ENCODE results near the gene ARHGEF25. TPM values are rescaled to one million over a fixed set of nuclear protein-coding genes. Genes with fewer than 3 reads are reported as not detected.
A peak's percentile ranks its signal among the peaks of the same experiment; 100 is the strongest.

Gene ARHGEF25
- total RNA-seq (0.15 TPM in 1 of 2 replicates, not detected in the other), polyA plus RNA-seq (0.12 TPM in 2 replicates), polyA minus RNA-seq (not detected in 2 replicates)
- 0.84 TPM for total RNA-seq (2013)

GRCh38 chr12:57611108-57611826 lies at the start of gene ARHGEF25:
ARHGEF25 (plus strand) TSS chr12:57611435; CDS start chr12:57611895, 460 bp downstream.
- Mint-ChIP-seq H3K4me3 (peak within 1 kb of the TSS; percentile 81), H3K27ac (no peak within 1 kb of the TSS), H3K9me3 (ENCODE audit: insufficient read depth) (no peaks in the 10 kb centered on the region), H3K4me1 (peaks cover 53% of the 10 kb centered on the region), H3K27me3 (peaks cover 45% of the 10 kb centered on the region)
- CTCF ChIA-PET = interaction anchor here (0.9 to 12.6 kb wide), 2 partner anchors 11 to 28 kb away, joined by 3 to 97 read pairs; no protein-coding TSS in a partner anchor
- Histone ChIP-seq H3K36me3 (replicated peaks in 1 of 2; ENCODE audit: control extremely low read depth in 1 of 2, control insufficient read depth in 1 of 2, extremely low read depth in 1 of 2, insufficient read depth in 2 of 2, low read length in 1 of 2) (no peaks in the 10 kb centered on the region), H2AFZ (ENCODE audit: insufficient read depth, low read depth, low read length, poor library complexity, severe bottlenecking) (peak within 1 kb of the TSS; percentile 73), H3K79me2 (ENCODE audit: control insufficient read depth, insufficient read depth, low read length) (no peaks in the 10 kb centered on the region), H3K4me2 (replicated peaks; ENCODE audit: low read depth, low read length, poor library complexity, severe bottlenecking) (peak within 1 kb of the TSS; percentile 97), H3K4me3 (ENCODE audit: control extremely low read depth in 1 of 5, extremely low read depth in 1 of 5, insufficient read depth in 1 of 5, low read depth in 2 of 5, low read length in 4 of 5) (peak within 1 kb of the TSS in 4 of 5 experiments; percentile 34 to 62 (median 50)), H3K27ac (ENCODE audit: low read length in 2 of 2) (no peak within 1 kb of the TSS), H3K27me3 (replicated peaks in 1 of 4; ENCODE audit: control extremely low read depth in 1 of 4, control insufficient read depth in 3 of 4, insufficient read depth in 4 of 4, low read length in 3 of 4) (peaks cover 0 to 71% (median 33%) of the 10 kb centered on the region in 4 experiments), H3K9me3 (ENCODE audit: control extremely low read depth in 1 of 3, control insufficient read depth in 2 of 3, insufficient read depth in 1 of 3, low read length in 2 of 3) (peaks cover 0 to 5% (median 0%) of the 10 kb centered on the region in 3 donors), H4K20me1 (ENCODE audit: control insufficient read depth, insufficient read depth, low read length, poor library complexity, severe bottlenecking) (peaks cover 4% of the 10 kb centered on the region), H3K4me1 (ENCODE audit: control insufficient read depth in 2 of 2, insufficient read depth in 2 of 2, low read length in 2 of 2) (peaks cover 52 to 59% of the 10 kb centered on the region in 2 donors), H3K9ac (ENCODE audit: low read length) (peak within 1 kb of the TSS; percentile 63)
- POLR2A ChIA-PET = no interaction called here
- ATAC-seq (ENCODE audit: low read depth) (peak; percentile 26), DNase-seq (no peak)
- TF ChIP-seq CTCF (IDR thresholded peaks at IDR 0.05) (no peak), EZH2 (IDR thresholded peaks at IDR 0.05; ENCODE audit: borderline replicate concordance, insufficient read depth, low read depth, low read length, poor library complexity, severe bottlenecking) (peak; percentile 74)
- intact Hi-C loops (cut with micrococcal nuclease) = no loop called here
- 1% methylated on average over 42 of the region's 55 CpGs for WGBS (ENCODE audit: insufficient coverage)

- H3K27me3 Mint-ChIP-seq = peaks cover 31% of the 10 kb centered on the region
- Histone ChIP-seq H3K27me3 (replicated peaks in 1 of 4; ENCODE audit: control extremely low read depth in 1 of 4, control insufficient read depth in 3 of 4, insufficient read depth in 4 of 4, low read length in 3 of 4) (peaks cover 0 to 15% (median 2%) of the 10 kb centered on the region in 4 experiments), H3K4me3 (ENCODE audit: control extremely low read depth in 1 of 5, extremely low read depth in 1 of 5, insufficient read depth in 1 of 5, low read depth in 2 of 5, low read length in 4 of 5) (no peak overlapping the region), H3K9ac (ENCODE audit: low read length) (no peak overlapping the region), H3K79me2 (ENCODE audit: control insufficient read depth, insufficient read depth, low read length) (no peaks in the 10 kb centered on the region), H3K36me3 (replicated peaks in 1 of 2; ENCODE audit: control extremely low read depth in 1 of 2, control insufficient read depth in 1 of 2, extremely low read depth in 1 of 2, insufficient read depth in 2 of 2, low read length in 1 of 2) (no peaks in the 10 kb centered on the region), H4K20me1 (ENCODE audit: control insufficient read depth, insufficient read depth, low read length, poor library complexity, severe bottlenecking) (no peaks in the 10 kb centered on the region), H3K9me3 (ENCODE audit: control extremely low read depth in 1 of 3, control insufficient read depth in 2 of 3, insufficient read depth in 1 of 3, low read length in 2 of 3) (no peaks in the 10 kb centered on the region), H3K4me1 (ENCODE audit: control insufficient read depth in 2 of 2, insufficient read depth in 2 of 2, low read length in 2 of 2) (no peaks in the 10 kb centered on the region), H3K4me2 (replicated peaks; ENCODE audit: low read depth, low read length, poor library complexity, severe bottlenecking) (no peak overlapping the region), H2AFZ (ENCODE audit: insufficient read depth, low read depth, low read length, poor library complexity, severe bottlenecking) (no peak overlapping the region), H3K27ac (ENCODE audit: low read length in 2 of 2) (no peak overlapping the region)
- DNase-seq (no peak), ATAC-seq (ENCODE audit: low read depth) (no peak)
- TF ChIP-seq CTCF (IDR thresholded peaks at IDR 0.05) (no peak), EZH2 (IDR thresholded peaks at IDR 0.05; ENCODE audit: borderline replicate concordance, insufficient read depth, low read depth, low read length, poor library complexity, severe bottlenecking) (no peak)
- H3K27ac Mint-ChIP-seq = no peak overlapping the region
- ChIA-PET CTCF (interaction anchor here (1.3 kb wide), 1 partner anchor 20 kb away, joined by 4 read pairs; no protein-coding TSS in a partner anchor), POLR2A (no interaction called here)
- H3K9me3 Mint-ChIP-seq (ENCODE audit: insufficient read depth) = no peaks in the 10 kb centered on the region
- no CpG with 5 or more reads among the region's 4 CpGs for WGBS (ENCODE audit: insufficient coverage)
- H3K4me1 Mint-ChIP-seq = no peaks in the 10 kb centered on the region
- intact Hi-C loops (cut with micrococcal nuclease) = no loop called here
- H3K4me3 Mint-ChIP-seq = no peak overlapping the region
These were observed 47.9 kb upstream of the ARHGEF25 start for GRCh38 chr12:57563358-57563757.

Data from B cell (primary cell).